NCI-H69 (cell line): Measurements from ENCODE around the gene HHAT.

Experiments
- DNase-seq: peaks from one replicate; lab custom pipeline; 2025; lab: John Stamatoyannopoulos, UW

Gene HHAT

DNA sequence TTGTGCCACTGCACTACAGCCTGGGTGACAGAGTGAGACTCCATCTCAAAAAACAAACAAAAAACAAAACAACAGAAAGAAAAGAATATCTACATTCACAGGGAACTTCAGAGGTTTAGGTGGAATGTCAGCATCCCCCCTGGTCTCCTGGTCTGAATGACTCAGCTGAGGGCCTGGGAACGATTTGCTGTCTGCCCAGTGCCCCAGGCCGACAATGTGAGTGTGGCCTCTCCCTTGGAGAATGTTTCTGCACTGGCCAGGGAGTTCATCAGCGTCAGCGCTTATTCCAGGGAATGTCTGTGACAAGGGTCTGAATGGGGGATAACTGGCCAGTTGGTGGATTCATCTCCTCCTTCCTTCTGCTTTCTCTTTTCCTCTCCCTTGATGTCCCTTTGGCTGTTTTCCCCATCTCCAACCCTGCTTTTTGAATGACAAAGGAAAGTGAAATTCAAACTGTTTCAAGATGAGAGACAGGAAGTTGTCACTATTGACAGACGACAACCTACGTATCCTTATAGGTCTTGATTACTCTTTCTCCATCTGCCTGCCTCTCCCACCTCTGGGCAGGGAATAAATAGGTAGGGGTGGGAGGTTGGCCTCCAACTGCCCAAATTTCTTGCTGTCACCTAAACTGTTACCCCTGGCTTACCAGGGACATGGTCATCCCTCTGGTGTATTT, 213.1 kb downstream of the HHAT start:
- no peak for DNase-seq

DNA sequence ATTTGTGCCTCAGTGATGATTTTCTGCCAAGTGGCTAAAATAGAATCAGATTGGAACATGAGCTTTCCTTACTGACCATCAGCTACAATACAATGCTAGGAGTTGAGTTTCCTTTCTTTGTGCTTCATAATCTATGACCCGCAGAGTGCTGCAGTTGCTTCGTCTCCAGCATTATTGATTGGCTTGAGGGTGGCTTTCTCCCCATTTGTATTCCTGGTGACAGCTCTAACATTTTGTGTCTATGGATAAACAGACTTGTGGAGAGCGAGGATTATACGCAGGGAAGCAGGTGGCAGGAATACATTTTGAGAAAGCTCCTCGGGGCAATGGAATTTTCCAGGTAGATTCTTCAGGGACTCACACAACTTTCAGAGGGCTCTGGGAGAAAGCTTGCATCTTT, 223.2 kb downstream of the HHAT start:
- no peak for DNase-seq

DNA sequence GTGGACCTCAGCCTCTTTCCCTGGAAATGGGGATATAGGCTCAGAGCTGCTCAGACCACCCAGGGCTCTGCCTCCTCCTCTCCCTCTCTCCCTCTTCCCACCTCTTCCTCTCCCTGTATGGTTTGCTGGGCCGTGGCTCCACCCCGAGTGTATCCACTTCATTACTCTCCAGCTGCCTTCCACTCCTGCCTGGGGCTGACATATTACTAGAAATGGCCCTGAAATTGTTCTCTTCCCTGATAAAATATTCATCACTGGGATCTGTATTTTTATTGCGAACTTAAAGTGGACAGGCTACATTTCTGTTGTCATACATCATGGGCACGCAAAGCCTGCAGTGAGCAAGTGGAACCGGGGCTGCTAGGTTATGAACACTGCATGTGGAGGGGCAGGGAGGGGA, 225.0 kb downstream of the HHAT start:
- DNase-seq: no peak

DNA sequence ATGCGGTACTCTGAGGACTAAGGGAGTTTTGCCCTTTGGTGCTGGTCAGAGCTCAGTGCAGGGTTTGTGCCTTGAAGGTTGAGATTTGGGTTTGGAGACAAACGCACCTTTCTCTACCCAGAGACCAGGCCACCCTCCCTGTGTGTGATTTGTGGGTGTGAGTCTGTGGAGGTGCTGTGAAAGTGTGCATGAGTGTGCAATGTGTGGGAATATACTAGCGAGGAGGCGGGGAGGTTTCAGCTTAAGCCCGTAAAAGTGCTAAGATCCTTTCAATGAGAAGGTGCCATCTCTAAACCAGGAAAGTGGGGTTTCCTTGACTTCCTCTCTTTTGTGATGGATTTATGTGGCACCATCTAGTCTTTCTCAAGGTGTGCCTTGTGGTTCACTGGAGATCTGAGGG, 225.7 kb downstream of the HHAT start:
- no peak for DNase-seq

DNA sequence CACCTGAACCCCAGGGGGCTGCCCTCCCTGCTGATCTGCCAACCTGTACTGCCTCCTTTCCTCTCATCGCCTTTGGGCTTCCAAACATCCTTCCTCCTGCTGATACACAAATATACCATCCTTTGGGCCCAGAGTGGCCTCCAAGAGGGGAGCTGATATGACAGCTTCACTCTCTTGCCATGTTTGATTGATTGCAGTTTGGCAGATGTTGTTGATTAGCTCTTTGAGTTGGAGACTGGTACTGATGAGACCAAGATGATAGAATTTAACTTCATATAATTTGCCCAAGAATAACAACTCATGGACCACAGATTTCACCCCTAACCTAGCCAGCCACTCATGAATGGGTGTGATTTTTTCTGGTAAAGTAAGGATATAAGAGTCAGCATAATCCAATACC, 227.8 kb downstream of the HHAT start:
- DNase-seq: no peak

DNA sequence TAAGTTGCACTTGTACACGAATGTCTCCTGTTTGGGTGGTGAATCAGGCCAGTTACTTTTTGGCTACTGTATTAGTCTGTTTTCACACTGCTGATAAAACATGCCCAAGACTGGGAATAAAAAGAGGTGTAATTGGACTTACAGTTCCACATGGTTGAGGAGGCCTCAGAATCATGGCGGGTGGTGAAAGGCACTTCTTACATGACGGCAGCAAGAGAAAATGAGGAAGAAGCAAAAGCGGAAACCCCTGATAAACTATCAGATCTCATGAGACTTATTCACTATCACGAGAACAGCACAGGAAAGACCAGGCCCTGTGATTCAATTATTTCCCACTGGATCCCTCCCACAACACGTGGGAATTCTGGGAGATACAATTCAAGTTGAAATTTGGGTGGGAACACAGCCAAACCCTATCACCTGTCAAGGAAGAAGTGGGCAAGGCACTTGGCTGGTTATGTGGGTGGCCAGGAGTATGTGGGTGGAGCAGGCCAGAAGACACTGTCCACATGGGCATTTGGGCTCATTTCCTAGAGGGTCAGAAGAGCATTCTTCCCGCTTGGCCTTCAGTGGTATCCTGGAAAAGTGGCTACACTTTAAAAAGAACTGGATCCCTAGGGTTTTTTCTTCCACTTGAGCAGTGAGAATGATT, 228.8 kb downstream of the HHAT start:
- DNase-seq: no peak

DNA sequence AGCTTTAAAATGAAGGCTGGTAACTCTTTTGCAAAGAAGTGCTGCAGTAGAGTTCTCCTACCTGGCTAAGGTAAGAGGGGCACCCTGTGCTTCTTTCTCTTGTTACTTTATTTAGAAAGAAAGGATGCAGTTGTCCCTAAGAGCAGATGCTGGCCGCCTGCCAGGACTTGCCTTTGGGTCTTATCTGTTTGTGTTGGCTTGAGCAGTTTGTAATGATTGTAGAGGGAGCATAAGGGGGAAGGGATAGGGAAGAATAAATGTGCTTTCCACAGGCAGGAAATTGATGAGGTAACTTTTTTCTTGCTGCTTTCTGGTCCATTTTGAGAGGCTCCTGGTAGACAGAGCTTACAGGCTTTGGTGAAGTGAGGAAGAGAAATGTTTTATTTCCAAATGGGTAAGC, 229.6 kb downstream of the HHAT start:
- DNase-seq: peak; percentile 77

DNA sequence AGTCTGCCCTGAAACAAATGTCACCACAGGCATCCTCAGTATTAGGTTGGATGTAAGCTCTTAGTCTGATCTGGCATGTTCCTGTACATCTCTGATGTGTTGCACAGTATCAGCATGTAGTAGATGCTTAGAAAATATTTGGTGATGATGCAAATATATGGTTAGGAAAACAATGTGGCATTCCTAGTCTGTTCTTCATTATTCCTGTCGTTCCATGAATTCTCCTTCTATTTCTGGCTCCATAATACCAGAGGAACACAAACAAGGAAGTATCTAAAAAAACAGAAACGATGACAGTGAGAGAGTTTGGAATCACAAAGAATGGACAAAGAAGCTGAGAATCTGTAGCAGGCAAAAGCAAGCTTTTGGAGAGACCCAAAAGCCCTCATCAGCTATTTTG, 236.6 kb downstream of the HHAT start:
- DNase-seq: no peak

DNA sequence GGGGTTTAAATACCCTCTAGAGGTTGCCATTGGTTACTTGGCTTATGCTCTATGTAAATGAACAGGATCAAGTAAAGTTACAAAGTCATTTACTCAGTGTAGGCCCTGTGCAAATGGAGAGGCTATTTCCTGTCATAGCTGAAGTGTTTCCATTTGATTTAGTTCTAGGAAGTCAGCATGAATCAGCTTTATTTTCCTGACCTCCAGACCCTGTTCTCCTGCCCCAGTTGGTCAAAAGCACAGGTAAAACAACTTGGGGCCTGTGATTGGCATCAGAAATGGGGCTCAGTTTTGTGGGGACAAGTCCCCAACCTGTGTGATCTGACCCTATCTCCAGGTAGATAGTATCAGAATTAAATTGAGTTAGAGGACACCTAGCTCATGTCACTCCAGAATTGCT, 239.9 kb downstream of the HHAT start:
- DNase-seq: no peak

DNA sequence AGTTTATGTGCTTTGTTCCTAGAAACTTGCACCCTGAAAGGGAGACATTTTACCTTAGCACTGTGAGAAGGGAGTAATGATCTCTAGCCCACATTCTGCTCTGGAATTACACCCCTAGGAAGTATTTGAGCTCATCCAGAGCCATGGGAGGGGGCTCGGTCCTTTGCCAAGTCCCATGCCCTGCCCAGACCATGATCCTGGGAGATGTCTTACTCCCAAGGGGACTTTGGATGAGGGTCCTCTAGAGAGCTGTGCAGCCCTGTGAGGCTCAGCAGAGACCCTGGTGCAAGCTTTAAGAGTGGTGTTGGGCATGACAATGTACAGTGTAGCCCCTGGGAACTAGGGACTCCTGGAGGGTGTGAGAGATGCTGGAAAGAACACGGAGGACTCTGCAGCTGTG, 241.4 kb downstream of the HHAT start:
- DNase-seq: no peak

DNA sequence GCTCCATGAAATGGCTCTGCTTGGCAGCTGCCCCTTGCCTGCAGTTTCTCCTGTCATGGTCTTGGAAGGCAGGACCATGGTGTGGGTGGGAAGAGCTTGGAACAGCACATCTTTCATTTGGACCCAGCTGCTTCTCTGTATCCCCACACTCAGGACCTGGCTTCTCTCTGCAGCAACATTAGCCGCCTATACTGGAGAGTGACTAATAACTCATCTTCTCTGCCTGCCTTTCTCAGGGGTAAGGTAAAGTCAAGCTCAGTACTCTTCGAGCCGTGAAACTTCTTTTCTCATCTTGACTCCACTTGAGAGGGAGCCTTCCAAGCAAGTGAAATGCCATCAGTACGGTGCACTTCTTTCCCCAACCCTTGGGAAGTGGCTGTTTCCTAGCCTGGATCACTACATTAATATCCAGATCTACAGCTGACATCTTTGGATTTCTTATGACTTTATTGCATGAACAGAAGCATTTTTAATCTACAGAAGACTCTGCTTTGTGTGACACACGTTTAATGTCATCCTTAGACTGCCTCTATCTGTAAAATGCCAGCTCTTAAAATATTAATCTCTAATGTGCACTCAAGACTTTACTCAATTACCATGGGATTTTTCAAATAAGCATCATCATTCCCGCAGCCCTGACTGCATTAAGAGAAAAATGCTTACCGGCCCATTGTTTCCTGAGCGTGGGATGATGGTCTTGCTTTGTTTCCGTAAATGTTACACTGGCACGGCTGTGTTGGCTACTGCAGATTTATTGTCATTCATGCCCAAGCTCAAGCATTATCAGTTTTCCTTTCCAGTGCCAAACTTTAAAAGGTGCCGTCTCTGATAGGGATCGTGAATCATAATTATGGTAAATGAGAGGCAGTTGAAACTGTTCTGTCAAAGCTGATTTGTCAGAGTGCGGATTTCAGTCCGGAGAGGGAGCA, 242.9 kb downstream of the HHAT start:
- DNase-seq: peak; percentile 16

DNA sequence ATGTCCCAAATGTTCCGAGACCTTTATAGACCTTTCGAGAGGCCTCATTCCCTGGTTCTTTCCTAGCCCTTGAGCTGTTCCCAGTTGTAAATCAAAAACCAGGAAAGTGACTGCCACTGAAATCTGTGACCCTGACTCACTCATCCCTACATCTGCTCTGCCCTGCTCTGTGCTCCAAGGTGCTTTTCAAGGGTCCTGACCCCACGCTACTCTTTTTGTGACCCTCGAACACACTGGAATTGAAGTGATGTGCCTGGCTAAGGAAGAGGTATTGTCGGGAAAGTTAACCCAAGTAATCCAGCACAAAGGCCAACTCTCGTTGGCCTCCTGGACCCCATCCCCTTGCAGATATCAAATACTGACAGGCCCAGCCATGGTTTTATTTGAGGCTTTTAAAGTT, 244.4 kb downstream of the HHAT start:
- DNase-seq: no peak

DNA sequence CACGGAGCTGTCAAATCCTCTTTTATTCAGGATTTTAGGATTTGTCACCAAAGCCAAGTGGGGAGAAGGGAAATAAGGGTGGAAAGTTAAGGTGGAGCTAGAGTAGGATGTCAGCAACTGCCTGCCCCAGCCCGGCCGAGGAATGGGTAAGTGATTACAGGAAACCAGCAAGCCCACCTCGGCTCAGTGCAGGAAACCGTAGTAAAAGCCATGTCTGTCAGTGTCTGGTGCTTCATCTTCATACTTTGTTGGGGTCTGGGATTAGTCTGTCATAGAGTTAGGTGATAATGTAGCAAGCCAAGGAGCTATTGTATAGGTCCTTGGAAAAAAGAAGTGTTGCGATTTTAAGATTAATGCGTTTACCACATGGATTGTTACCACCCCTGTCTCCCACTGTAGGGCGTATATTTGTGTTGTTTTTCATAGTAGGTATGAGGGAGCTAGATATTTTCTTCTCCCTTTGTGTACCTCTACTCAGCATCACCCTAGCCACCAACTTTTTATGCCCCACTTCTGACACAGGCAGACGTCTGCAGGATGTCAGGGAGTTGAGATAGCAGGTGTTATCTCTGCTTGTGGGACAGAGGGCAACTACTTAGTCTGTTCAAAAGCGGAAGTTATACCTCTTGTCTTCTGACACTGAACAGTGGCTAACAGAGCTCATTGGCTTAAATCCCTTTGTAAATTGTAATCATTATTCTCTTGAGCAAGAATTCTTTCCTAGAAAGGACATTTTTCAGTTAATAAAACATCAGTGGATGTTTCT, 253.7 kb downstream of the HHAT start:
- DNase-seq: no peak

DNA sequence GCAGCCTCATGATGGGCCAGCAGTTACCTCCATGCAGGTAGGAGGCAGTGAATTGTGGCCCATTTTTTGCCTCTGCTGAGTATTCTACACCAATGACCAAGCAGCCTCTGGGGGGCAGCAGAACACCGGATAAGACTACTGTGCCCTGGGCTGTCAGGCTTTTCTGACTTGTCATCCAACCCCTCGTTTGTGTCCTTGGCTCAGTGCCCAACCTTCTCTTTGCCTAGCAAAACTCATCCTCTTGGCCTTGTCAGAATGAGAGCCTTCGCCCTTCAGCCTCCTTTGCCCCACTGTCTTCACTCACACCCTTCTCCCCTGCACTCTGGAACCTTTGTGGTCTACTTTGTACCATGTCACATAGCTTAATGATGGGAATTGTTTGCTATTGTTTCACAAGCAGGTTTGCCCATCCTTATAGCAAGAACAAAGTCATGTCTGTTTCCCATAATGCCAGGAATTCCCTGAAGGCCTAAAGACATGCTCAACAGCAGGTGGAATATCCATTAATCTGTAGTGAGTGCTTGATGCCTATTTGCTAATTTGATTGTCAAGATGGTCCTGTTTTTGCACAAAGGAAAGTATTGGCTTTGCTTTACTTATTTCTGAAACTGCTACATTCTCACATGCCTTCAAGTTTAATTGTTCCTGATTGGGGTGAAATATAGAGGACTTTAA, 255.9 kb downstream of the HHAT start:
- peak; percentile 96 for DNase-seq

DNA sequence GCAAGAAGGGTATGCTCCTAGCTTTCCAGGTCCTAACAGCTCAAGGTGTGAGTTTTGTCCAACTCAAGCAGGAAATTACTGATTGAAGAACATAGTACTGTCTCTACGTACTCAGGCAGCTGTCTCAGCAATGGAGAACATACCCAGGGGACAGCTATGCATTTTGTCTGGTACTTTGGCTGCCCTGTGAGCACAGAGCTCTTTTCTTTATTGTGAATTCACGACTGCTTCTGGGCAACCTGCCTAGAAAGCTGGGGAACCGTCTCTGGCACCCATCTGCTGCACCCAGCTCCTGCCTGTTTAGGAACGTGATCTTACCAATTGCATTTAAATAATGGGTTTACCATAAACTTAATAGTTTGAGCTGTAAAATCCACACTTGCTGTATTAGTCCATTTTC, 258.1 kb downstream of the HHAT start:
- DNase-seq: peak; percentile 78

DNA sequence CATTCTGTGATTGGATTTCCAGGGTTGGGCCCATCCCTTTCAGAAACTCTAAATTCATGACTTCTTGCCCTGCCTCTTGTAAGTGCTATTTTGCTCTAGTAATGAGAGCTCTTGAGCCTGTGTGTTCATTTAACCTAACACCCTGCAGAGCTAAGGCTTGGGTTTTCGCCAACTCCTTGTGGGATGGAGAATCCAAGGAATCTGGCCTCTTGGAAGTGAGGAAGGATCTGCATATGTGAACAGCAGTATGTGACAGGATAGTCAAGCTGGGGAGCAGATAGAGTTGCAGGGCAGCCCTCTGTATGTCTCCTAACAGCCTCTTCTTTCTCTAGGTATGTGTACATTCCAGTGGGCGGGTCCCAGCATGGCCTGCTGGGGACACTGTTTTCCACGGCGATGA, 258.9 kb downstream of the HHAT start:
- peak; percentile 18 for DNase-seq

DNA sequence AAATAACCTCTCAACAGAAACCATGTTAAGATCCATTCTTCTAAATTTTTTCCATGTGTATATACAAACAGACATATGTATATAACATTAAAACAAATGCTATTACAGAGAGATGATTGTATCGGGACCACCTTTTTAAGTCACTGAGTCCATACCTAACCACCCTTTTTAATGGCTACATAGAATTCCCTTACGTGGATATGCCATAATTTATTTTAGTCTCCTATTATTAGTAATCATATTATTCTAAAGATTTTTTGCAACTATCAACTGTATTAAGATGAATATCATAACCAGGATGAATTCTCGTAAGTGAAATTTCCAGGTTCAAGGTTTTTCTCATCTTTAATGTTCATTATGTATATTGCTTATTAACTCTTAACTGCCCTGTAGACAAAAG, 259.7 kb downstream of the HHAT start:
- no peak for DNase-seq

DNA sequence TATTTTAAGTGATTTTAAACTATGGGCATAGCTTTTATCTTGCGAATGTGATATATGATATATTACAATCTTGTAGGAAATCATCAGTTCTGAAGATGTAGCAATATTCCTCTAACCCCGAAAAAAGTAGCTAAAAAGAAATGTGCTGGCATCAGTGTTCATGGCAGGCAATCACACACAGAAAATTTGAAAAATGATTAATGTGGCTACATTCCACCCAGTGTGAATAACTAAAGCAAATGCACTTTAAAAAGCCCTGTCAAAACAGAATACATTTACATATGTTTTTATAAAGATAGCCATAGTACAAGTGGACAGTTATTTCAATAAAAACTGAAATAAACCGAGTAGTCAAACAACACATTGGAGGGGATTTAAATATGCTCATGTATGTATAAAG, 260.2 kb downstream of the HHAT start:
- no peak for DNase-seq

DNA sequence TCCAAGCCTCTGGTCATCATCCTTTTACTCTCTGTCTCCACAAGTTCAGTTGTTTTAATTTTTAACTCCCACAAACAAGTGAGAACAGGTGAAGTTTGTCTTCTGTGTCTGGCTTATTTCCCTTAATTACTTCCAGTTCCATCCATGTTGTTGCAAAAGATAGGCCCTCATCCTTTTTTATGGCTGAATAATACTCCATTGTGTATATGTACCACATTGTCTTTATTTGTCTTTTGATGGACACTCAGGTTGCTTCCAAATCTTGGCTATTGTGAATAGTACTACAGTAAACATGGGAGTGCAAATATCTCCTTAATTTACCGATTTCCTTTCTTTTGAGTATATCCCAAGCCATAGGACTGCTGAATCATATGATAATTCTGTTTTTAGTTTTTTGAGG, 262.5 kb downstream of the HHAT start:
- DNase-seq: no peak

DNA sequence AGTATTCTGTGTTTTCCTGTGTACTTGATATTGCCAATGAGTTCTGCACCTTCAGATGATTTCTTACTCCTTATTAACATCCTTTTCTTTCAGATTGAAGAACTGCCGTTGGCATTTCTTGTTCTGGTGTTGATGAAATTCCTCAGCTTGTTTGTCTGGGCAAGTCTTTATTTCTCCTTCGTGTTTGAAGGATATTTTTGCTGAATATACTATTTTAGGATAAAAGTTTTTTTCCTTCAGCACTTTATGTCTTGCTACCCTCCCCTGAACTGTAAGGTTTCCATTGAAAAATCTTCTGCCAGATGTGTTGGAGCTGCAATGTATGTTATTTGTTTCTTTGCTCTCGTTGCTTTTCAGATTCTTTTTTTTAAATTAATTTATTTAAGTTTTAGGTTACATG, 265.9 kb downstream of the HHAT start:
- DNase-seq: no peak

DNA sequence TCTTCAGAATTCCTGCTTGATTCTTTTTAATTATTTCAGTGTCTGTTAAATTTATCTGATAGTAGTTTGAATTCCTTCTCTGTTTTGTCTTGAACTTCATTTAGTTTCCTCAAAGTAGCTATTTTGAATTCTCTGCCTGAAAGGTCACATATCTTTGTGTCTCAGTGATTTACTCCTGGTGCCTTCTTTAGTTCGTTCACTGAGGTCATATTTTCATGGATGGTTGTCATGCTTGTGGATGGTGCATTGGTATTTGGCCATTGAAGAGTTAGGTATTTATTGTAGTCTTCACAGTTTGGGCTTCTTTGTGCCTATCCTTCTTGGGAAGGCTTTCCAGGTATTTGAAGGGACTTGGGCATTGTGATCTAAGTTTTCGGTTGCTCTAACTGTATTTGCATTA, 267.9 kb downstream of the HHAT start:
- DNase-seq: no peak
